CD4-positive, alpha-beta T cell treated with Interleukin-6 at 100 ng/mL for 8 hours (primary cell): ENCODE data around the gene ALK.

Source experiments
- DNase-seq: peaks from one replicate; pipeline ENCODE4 v3.0.0-alpha.2; 2020; ENCODE audit warnings: mixed read lengths, low spot score

Gene ALK

GRCh38 chr2:29714333-29714732 lies 207.1 kb downstream of the ALK start:
- DNase-seq, result no peak

DNA sequence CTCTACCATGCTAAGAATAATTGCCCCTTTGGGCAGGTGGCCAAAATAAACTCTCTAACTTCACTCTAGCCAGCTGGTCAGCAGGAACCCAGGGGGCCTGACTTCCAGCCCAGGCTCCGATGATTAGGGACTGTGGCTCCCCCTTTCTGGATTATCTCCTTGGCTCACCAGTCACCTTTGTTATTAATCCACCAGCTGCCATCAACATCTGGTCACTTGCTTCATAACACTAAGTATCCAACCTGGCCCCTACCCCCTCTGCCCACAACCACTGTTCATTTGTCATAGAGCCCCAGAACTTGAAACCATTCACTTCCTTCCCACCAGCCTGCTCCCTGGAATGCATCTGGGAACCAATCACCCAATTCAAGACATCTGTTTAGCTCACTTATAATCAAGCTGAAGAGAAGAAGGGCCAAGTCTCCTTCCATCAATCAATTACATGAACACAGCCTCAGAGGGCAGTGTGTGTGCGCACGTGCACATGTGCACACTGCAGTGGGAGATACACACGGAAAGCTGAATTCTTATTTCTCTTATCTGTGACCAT lies 215.1 kb downstream of the ALK start:
- DNase-seq, result no peak

DNA sequence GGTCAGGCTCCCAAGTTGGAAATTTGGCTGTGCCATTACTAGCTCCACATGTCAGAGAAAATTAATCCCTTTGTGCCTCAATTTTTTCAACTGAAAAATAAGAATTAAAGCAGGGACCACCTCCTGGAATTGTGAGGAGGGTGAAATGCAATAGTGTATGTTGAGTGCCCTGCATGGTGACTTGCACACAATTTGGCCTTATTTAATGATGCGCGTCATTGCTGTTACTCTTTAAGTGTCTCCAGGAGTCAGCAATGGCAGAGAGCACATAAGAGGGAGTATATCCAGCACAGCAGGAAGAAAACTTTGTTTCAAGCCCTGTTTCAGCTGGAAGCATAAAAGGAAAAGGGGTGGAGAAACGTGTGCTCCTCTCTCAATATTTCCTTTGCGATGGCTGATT lies 215.8 kb downstream of the ALK start:
- DNase-seq, result no peak

- no peak for DNase-seq
These were observed 218.1 kb downstream of the ALK start for GRCh38 chr2:29703336-29703735.

DNA sequence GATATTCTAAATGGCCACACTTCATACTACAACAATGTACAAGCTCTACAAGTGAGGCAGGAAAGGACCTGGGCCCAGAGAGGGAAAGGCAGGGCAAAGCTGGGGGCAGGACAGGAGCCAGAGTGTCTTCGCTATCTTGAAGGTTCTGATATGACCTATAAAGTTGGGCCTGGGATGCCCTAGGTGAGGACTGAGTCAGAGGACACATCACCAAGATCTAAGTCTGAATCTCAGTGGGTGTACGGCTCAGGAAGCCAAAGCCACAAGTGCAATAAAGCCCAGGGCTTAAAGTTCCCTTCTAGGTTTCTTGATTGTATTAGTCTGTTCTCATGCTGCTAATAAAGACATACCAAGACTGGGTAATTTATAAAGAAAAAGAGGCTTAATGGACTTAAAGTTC lies 219.1 kb downstream of the ALK start:
- DNase-seq, result no peak

GRCh38 chr2:29700560-29700959 lies 220.8 kb downstream of the ALK start:
- no peak for DNase-seq

- DNase-seq, result no peak
These were observed 222.3 kb downstream of the ALK start for GRCh38 chr2:29699045-29699444.

GRCh38 chr2:29698216-29698615 lies 223.2 kb downstream of the ALK start:
- no peak for DNase-seq

GRCh38 chr2:29697715-29698114 lies 223.7 kb downstream of the ALK start:
- no peak for DNase-seq

- no peak for DNase-seq
These were observed 224.2 kb downstream of the ALK start for GRCh38 chr2:29697181-29697580.

DNA sequence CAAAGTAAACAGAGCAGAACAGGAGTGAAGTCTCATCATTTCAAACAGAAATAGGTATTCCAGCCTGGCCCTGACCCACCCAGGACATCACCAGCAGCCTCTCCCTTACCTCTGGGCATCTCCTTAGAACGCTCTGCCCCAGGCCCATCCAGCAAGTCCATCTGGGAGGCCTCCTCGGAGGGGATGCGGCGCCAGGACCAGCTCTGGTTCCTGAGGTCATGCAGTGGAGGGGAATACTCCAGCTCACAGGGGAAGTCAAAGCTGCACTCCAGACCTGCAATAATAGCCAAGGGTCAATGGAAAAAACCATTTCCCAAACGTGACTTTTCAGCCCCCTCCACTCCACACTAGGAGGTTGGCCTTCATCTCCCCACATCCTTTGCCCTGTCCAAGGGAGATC lies 226.6 kb downstream of the ALK start:
- no peak for DNase-seq

- DNase-seq, result no peak
These were observed 229.9 kb downstream of the ALK start for GRCh38 chr2:29691391-29691950.

DNA sequence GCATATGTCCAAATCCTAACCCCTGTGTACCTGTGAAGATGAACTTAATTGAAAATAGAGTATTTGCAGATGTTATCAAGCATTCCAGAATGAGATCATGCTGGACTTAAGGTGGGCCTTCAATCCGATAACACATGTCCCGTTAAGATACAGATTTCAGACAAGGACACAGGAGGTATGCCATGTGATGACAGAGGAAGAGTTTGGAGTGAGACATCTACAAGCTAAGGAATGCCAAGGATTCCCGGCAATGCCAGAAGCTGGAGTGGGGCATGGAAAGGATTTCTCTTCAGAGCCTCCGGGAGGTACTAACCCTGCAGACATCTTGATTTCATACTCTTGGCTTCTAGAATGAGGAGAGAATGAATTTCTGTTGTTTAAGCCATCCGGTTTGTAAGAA lies 231.7 kb downstream of the ALK start:
- no peak for DNase-seq

GRCh38 chr2:29688429-29688828 lies 233.0 kb downstream of the ALK start:
- DNase-seq, result no peak

DNA sequence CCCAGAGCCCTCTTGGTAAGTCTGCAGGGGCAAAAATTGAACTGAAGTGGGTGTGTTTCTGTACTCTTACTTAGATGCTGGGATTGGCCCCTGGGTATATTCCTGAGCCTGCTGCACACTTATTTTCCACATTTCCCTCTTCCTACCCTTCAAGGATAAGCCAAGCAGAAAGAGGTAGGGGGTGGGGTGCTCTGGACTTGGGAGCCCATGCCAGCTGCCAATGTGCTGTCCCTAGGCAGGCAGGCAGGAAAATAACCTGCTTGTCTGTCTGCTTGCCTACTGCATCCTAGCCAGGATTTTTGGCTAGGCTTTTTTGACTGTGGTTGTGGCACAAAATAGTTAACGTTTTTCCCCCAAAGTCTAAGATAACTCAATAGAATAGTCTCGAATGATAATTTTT lies 234.3 kb downstream of the ALK start:
- no peak for DNase-seq

- no peak for DNase-seq
These were observed 244.4 kb downstream of the ALK start for GRCh38 chr2:29676886-29677453.

DNA sequence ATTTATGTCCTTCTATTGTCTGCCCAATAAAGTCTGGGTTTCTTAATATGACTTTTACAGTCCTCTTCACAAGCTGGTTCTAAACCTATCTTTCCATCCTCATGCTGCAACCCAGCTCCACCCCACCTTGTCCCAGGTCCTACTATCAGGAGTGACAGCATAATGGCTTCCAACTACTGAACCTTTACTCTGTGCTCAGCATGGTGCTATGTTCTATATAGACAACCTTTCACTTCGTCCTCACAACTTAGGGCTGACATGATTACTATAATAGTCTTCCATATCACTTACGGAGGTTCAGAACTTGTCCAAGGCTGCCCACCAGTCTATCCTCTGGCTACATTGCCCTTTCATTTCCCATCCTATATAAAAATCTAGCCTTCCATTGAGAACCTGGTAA lies 256.8 kb downstream of the ALK start:
- no peak for DNase-seq

GRCh38 chr2:29663268-29663667 lies 258.1 kb downstream of the ALK start:
- no peak for DNase-seq

GRCh38 chr2:29662861-29663260 lies 258.5 kb downstream of the ALK start:
- DNase-seq, result no peak

DNA sequence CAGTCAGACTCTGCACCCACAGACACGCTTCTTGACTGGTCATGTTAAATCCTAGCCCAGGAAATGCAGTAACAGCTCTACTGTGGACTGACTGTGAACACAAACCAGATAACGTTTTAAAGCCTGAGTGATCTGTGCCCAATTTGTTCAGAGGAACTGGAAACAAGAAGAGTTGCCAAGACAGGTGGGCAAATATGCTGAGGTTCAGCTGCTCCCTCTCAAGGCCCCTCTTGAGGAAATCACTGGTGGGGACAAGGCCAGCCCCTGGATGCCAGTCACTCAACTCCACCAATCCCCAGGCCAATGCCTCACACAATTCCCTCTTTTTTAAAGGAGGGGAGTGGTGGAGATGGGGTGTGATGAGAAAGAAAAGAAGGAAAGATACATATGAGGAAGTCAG lies 261.2 kb downstream of the ALK start:
- no peak for DNase-seq

DNA sequence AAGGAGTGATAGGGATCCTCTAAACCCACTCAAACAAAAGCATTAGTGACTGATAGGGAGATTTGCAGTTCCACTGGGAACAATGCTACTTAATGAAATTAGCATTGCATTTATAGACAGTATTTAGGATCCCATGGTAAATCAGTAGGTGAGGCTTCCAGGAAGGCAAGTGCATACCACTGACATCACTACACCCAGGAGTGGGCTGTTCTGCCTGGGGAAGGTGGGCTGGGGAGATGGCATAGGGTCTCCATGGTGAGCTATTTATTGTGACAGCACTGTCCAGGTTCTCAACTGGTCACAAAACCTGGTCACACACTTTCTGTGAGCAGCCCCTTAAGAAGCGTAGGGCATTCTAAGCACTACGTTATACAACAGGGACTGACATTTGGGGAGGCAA lies 262.2 kb downstream of the ALK start:
- no peak for DNase-seq

GRCh38 chr2:29657674-29658073 lies 263.7 kb downstream of the ALK start:
- DNase-seq, result no peak

DNA sequence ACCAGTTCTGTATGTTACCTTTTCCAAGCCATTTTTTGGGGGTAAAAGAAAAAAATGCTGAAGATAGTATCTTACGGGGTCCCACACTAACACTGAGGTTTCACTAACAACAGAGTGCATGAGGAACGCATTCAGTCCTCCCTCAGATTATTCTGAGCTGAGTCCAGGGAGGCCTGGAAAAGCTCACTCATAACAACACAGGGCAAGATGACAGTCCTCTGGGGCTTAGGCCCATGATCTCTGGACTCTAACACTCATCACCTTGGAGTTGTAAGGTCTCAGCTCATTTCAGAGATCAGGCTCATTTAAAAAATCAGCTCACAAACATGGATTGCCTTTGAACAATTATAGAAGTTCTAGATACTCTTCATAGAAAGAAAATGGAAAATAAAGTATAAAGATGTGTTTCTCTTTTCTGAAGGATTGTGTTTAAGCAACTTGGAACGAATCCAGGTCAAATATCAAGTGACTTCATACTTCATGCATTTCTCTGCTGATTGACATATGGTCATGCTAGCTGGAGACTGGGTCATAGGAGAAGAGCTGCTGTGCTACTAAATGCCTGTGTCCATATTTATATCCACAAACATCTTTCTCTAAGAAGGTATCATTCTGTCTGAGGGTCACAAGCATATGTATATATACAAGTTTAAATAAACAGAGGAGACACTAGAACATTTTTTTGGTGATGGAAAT lies 265.8 kb downstream of the ALK start:
- no peak for DNase-seq

GRCh38 chr2:29650631-29651097 lies 270.7 kb downstream of the ALK start:
- DNase-seq, result no peak
